Measurements from ENCODE around the gene KCP.
A peak's percentile ranks its signal among the peaks of the same experiment; 100 is the strongest.

KCP gene

DNA sequence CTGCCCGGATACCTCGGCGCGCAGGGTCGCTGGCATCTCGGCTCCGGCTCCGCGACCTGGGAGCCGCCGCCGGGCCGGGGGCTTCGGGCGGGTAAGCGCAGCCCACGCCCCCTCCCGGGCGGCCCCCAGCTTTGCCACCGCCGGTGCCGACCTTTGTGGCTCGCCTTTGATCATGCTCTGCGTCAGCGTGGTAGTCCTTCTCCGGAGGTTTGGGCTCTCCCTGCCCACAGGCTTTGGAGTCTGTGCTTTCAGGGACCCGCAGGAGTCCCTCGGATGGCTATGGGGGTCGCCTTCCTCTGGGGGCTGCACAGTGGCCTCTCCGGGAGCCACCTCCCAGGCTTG, 40.6 kb downstream of the KCP start:
- DNase-seq = no peak

DNA sequence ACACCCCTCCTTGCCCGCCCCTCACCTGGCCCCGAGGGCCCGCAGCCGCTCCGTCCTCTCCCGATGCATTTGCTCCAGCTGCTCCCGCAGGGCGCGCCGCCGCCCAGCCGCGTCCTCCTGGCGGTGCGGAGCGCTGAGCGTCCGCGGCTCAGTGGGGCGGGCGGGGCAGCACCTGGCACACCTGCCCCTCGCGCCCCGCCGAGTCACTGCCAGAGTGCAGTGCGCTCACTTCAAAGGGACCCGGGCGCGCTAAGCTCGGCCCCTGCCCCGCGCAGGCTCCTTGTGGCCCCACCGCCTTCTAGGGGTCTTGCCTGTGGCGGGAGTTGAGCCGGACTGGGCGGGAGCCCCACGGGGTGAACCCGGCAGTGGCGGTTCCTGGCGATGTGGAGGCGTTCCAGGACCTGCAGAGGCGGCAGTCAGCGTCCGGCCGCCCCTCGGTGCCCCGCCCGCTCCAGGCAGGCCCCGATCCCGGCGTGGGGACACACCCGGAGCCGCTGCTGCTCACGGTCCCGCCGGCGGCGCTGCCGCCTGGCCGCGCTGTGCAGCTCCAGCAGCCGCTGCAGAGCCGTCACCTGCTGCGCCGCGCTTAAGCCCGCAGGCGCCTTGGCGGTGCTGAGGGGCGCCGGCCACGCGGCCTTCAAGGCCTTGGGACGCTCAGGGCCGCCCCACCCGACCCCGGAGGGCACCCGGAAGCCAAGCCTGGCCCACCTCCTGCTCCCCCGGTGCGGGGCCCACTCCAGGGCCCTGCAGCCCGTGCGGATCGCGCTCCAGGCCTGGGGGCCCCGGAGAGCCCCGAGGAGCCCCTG, 41.2 kb downstream of the KCP start:
- DNase-seq = no peak

DNA sequence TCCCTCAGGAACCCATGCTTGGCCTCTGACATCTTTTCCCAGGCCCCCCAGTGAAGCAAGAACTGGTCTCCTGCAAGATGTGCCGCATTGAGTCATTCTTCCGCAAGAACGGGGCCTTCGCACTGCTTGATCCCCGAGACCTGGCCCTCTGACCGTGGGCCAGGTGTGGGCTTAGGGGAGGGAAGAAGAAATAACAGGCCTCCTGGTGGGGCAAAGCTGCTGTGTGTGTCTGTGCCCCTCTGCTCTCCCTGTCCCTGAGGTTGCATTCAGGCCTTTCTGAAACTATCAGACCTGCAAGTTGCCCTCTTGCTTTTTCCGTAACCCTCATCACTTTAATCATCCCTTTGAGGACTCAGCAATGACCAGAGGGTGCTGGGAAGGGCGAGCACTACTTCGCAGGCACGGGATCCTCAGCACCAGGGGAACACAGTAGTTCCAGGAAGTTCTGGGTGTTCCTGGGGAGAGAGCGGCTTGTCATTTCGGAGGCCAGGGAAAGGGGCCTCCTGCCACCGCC, 41.8 kb downstream of the KCP start:
- no peak for DNase-seq

DNA sequence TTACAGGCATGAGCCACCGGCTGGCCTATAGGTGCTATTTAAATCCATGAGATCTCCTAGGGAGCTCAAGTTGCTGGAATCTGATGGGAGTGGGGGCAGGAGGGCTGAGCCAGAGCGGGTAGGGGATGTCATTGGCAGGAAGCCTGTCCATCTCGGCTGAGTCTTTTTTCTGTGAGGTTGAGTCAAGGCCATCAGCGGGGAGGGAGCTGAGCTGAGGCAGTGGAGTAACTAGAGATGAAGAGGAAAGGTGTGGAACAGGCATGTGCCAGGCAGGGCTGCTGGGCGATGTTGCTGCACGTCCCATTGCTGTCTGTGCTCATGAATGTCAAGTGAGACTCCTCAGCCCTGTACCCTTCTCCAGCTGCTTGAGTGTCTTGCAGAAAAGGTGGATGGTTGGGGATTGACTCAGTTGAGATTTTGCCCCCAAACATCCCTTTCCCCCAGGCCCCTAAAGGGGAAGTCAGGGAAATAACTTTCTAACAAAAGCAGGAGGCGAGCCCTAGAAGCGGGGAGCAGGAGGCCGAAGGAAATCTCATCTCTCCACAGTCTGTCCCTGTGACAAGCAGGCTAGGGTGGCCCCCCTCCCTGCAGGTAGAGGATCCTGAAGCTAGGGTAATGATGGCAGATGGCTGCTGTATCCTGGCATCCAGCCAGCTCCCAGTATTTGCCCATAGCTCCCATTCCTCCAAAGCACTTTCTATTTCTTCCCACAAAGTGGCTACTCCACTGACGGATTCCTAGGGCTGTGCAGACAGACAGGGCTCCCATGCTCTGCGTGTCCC, 42.5 kb downstream of the KCP start:
- DNase-seq = peak; percentile 35

DNA sequence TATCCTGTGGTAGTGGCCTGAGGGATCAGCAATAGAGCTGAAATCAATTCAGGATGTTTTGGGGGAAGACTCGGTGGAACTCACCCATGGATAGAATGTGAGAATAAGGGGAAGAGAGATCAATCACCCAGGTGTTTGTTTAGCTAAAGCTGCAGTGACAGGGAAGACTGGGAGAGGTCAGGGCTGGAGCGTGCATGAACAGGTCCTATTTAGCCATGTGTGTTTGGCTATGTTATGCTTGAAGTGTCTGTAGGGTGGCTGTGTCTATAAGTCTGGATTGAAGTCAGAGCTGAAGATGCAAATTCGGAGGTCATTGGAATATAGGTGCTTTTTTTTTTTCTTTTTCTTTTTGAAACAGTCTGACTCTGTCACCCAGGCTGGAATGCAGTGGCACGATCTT, 43.3 kb downstream of the KCP start:
- no peak for DNase-seq

DNA sequence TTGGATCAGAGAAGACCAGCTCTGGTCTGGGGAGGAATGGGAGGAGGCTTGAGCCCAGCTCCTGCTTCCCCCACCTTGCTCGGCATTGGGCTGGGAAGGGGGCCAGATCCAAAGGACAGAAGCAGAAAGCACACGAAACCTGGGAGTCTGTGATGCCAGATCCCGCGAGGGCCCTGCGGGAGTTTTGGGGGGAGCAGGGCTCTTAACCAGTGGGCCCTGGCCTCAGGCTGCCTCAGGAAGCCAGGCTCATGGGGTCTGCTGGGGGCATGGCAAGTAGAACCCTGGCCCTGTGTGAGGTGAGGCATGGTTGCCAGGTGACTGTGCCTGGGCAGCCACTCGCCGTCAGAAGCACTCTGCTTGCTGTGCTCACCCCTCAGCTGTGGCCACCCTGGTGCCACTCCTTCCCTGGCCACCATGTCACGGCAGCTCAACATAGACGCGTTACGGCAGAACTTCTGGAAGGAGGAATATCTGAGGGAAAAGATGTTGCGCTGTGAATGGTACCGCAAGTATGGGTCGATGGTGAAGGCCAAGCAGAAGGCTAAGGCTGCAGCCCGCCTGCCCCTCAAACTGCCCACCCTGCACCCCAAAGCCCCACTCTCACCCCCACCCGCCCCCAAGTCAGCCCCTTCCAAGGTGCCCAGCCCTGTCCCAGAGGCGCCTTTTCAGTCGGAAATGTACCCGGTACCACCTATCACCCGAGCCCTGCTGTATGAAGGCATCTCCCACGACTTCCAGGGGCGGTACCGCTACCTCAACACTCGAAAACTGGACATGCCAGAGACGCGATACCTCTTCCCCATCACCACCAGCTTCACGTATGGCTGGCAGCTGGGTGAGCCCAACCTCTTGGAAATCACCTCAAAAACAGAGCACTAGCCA, 44.3 kb downstream of the KCP start:
- DNase-seq = no peak

DNA sequence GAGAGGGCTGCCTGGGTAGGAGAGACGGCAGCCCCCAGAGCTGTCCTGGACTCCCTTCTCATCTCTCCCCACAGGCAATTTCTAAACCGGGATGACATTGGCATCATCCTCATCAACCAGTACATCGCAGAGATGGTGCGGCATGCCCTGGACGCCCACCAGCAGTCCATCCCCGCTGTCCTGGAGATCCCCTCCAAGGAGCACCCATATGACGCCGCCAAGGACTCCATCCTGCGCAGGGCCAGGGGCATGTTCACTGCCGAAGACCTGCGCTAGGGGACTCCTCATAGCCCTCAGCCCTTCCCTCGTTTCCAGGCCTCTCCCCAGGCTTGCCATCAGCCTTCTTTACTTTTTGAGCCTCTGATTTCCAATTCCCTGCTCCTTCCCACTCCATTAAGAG, 45.2 kb downstream of the KCP start:
- no peak for DNase-seq

DNA sequence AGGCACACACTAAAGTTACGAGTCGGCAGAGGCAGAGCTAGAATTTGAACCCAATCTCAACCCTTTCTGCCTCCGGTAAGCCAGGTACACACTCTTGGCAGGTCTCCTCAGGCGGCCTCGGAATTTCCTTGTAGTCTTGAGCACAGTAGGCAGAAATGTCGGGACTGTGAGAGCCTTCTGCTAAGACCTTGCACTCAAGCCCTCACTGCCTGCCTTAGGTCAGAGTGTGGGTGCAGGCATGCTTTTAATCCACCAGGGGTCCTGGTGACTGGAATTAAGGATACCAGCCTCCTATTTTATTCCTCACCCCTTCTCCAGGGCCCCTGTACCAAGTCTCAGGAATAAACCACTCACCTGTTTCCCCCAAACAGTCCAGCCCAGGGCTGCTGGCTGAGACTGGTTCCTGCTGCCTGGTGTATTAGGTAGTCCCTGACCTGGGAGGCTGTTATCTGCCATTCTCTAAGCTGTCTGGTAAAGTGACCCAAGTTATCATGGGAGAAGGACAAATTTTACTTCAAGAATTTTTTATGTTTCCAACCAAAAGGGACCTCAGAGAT, 47.0 kb downstream of the KCP start:
- DNase-seq = peak; percentile 15

DNA sequence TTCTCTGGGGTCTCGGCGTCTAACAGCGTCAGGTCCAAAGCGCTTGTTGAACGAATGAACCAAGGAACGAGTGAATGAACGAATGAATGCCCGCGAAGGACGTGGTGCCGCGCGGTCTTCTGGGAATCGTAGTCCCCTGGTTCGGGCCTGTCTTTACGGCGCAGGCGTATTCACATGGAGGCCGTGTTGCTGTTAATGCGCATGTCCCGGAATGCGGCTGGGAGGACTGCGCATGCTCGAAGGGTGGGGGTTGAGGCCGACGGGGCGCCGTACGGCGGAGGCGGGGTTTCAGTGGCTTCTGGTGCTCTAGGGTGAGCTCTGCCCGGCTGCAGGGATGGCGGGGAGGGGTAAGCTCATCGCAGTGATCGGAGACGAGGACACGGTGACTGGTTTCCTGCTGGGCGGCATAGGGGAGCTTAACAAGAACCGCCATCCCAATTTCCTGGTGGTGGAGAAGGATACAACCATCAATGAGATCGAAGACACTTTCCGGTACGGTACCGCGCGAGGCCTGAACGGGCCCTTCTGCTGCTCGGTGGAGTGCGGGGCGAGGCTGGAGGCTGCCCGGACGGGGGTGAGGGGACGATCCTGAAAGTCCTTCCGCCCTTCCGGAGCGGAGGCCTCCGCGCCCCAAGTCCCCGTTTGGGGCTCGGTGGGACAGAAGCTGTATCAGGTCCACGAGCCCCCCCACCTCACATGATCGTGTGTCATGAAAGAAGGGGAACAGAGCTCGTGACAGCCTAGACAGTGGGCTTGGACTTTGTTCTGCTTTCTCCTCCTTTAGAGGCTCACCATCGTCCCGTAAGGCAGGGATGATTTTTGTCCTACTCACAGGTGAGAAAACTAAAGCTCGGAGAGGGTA, 47.7 kb downstream of the KCP start, which contains the start of gene ATP6V1F:
Gene ATP6V1F (plus strand): TSS at position 286 of the 862 bp plus-strand sequence. CDS start 49 bp downstream, at position 335.
- peak; percentile 99 for DNase-seq

DNA sequence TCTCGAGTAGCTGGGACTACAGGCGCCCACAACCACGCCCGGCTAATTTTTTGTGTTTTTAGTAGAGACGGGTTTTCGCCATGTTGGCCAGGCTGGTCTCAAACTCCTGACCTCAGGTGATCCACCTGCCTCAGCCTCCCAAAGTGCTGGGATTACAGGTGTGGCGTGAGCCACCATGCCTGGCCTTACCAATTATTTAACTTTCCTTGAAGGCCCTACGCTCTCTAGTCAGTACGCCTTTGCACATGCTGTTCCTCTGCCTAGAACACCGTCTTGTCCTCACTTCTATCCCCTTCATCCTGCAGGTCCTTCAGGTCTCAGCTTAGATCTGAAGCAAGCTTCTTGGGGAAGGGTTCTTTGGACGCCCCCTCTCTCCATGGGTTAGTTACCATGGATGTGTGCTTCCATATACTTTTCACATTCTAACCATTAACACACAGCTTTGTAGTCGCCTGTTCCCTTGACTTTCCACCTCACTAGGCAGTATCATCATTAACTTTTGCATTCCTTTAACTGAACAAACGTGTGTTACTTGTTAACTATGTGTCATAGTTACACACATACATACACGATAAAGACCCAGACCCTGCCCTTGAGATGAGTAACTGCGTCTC, 48.4 kb downstream of the KCP start:
- DNase-seq = no peak

DNA sequence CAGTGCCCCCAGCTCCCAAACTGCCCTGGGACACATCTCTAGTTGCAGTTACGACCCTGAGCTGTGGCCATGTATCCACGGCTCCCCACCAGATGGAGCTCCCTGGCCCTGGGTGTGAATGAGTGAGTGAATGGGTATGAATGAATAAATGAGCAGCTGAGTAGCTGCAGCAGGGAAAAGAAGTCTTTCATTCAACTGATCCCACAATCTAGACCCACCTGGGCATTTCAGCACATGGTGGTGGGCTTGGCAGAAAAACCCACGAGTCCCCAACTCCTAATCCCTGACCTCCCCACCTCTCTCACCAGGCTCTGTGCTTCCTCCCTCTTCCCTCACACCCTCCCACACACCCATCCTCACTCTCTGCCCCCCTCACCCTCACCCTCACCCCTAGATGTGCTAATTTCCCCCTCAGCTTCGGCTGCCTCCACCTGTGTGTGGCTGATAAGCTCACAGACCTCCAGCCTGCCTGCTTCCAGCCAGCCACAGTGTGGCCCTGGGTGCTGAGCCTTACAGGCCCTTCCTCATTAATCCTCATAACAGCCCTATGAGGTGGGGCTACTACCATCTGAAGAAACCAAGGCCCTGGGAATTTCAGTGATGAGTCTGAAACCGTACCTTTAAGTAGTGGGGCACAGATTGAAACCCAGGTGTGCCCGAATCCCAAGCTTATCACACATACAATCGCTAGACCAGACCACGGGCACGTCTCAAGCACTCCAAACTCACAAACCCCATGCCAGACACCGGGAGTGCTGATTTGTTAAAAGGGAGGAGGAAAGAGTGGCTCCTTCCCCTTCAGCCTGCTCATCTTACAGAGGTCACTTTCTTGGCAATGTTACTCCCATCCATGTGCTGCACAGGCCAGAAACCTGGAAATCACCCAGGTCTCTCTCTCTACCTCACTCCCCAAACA, 50.1 kb downstream of the KCP start:
- DNase-seq = no peak

DNA sequence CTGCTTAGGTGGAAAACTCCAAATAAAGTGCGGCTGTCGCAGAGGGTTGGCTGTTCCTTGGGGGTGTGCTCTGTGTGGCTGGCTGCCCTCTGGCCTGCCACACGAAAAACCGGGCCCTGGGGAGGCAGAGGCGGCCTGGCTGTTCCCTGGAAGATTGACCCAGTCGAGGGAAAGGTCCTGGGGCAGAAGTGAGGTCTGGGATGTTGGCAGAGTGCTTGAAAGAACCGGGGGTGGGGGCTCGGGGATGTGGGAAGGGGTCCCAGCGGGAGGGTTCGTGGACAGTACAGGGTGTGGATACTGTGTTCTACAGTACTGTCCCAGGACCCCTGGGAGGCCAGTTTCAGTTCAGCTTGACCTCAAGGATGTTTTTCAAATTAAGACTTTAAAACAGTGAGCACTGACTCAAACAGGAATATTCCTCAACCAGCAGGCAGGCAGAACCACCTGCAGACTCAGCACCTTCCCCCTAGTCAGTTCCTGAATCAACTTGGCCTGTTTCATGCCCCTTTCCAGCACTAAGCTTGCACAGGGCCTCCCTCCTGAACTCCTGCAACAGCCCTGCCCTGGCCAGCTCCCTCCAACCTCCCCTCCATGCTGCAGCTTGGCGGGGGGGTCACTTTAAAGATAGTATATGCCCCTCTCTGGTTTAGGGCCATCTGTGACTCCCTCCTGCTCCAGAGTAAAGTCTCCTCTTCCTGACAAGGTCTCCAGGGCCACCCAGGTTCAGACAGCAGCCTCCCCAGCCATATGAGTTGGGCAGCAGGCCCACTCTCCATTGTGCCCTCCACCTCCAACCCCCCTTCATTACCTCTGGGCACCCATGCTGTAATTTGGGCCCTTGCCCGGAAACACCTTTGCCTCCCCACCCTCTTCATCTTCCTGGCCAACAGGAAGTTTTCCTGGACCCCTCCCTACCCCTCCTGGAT, 51.0 kb downstream of the KCP start:
- DNase-seq = no peak

DNA sequence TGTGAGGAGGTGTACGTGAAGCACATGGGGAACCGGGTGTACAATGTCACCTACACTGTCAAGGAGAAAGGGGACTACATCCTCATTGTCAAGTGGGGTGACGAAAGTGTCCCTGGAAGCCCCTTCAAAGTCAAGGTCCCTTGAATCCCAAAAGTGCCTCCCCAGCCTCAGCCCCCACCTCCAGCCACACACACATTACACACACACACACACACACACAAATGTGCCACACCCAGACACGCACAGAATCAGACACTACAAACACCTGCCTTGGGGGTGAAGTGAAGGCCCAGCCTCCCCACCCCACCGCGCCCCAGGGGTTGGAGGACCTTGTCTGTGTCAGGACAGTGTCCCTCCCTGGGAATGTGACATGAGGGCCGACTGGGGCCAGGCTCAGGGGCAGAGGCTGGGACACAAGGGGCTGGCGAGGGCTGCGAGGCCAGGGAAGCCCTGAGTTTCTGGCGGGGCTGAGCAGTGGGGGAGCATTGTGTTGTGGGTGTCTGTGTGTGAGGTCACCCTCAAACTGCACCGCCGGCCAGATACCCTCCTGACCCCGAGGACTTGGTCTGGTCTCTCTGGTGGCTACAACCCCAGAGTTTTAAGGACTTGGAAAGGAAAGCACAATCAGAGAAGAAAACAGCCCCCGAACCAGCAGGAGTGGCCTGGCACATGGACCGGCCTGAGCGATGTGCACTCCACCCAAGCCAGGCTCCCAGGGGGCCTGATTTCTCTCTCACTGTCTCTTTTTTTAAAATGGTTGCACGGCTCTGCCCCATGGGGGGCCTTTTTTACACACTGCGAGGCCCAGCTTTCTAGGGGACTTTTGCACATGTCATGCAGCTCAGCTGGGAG, 51.9 kb downstream of the KCP start:
- no peak for DNase-seq

DNA sequence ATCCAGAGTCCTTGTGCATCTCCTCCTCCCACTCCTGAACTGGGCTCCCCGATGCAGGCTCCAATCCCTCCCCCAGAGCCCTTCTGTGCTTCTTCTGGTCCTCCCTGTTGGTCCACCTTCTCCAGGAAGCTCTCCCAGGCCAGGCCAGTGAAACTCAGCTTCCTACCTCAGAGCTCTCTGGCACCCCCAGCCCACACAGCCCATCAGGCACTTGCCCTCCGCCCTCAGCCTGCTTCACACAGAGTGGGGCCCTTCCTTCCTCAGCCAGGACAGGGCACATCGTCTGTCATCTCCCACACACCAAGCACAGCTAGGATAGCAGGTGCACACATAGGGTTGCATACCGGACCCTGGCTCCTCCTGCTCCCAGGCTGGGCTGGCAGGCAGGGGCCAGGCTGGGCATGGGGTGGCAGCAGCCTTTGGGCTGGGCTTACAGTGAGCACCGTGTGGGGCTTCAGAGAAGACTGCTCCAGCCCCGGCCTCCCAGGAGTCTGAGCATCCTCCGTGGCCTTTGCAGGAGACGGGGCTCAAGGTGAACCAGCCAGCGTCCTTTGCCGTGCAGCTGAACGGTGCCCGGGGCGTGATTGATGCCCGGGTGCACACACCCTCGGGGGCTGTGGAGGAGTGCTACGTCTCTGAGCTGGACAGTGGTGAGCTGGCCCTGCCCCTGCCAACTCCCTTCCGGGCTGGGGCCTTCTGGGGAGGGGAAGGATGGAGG, 54.3 kb downstream of the KCP start:
- DNase-seq = no peak

DNA sequence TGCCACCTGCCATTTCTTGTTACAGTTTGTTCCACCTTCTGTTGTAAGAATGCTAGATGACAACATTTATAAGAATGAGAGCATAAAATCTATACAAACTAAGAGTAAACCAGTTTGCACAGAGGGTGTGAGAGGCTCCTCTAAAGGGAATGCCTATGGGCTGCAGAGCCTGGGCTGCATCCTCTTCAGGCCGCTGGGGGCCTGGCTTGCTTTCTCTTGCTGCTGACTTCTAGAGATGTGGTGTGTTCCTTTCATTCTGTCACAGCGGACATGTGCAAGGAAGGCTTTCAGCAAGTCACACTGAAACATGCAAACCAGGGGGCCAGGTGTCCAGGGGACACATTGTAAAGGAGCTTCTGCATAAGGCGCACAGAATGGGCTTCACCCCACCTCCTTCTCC, 55.0 kb downstream of the KCP start:
- DNase-seq = no peak

DNA sequence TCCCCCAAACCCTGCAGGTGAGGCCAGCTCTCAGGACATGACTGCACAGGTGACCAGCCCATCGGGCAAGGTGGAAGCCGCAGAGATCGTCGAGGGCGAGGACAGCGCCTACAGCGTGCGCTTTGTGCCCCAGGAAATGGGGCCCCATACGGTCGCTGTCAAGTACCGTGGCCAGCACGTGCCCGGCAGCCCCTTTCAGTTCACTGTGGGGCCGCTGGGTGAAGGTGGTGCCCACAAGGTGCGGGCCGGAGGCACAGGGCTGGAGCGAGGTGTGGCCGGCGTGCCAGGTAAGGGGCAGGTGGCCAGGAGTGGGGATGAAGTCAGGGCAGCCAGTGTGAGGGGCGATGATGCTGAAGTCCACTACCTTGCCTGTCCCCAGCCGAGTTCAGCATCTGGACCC, 56.1 kb downstream of the KCP start:
- no peak for DNase-seq

DNA sequence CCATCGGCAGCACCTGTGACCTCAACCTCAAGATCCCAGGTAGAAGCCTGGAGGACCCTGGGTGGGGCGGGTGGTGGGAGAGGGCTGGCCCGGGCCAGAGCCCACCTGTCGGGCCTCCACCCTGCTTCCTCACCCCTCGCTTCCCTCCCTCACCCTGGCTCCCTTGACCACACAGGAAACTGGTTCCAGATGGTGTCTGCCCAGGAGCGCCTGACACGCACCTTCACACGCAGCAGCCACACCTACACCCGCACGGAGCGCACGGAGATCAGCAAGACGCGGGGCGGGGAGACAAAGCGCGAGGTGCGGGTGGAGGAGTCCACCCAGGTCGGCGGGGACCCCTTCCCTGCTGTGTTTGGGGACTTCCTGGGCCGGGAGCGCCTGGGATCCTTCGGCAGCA, 56.7 kb downstream of the KCP start:
- DNase-seq = no peak
